ENCODE results near the gene LYPD6B.

DNA sequence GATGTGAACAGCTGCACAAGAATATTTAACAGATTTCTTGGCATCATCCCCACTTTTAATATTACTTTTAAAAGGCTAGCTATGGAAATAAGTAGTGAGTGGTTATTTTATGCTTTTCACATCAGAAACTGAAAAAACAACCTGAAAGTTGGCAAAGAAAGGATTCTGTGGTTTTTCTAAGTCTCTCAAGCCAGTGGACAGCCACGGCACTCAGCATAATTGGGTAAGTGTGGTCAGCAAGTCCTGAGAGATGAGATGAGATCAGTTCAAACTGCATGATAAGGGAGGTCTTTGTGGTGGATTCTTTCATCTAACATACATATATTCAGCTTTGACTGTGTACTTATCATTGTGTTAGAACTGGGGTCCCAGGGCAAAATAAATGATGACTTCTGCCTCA, 105.2 kb downstream of the LYPD6B start:
- TF ChIP-seq, protein P1, sequence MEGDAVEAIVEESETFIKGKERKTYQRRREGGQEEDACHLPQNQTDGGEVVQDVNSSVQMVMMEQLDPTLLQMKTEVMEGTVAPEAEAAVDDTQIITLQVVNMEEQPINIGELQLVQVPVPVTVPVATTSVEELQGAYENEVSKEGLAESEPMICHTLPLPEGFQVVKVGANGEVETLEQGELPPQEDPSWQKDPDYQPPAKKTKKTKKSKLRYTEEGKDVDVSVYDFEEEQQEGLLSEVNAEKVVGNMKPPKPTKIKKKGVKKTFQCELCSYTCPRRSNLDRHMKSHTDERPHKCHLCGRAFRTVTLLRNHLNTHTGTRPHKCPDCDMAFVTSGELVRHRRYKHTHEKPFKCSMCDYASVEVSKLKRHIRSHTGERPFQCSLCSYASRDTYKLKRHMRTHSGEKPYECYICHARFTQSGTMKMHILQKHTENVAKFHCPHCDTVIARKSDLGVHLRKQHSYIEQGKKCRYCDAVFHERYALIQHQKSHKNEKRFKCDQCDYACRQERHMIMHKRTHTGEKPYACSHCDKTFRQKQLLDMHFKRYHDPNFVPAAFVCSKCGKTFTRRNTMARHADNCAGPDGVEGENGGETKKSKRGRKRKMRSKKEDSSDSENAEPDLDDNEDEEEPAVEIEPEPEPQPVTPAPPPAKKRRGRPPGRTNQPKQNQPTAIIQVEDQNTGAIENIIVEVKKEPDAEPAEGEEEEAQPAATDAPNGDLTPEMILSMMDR (conservative IDR thresholded peaks at IDR 0.05; ENCODE audit: low read depth, low read length), result no peak
- TF ChIP-seq EZH2 (IDR thresholded peaks at IDR 0.05; ENCODE audit: low read length, unreplicated experiment) (no peak), EZH2phosphoT487 (IDR thresholded peaks at IDR 0.05; ENCODE audit: borderline replicate concordance, low read length) (no peak)

Measured in PC-3 (cell line).